Transverse colon (tissue), 4 donors: ENCODE measurements around the gene UBE2D2.
"Not testable (repeated sequence)": the region's sequence is repeated elsewhere in the genome, so short reads cannot be mapped to it uniquely, and the experiment has no call there.

Experiments used
- CTCF ChIP-seq, 5 experiments: fragments of 200-600 bp in 3 of 5; fragments of 450-650 bp in 2 of 5; sonication (generic) in 3 of 5; IDR thresholded peaks; 1 replicate in 2 of 5; 2 replicates in 3 of 5; pipeline ENCODE4 v1.5.1; 2016 to 2017; ENCODE audit warnings: antibody characterized with exemption in 5 of 5, inconsistent platforms in 3 of 5, mild to moderate bottlenecking in 2 of 5, moderate library complexity in 1 of 5
- POLR2A ChIP-seq: fragments of 450-650 bp; IDR thresholded peaks from one replicate; pipeline ENCODE4 v1.6.1; 2016; ENCODE audit warnings: antibody characterized with exemption, mild to moderate bottlenecking, moderate library complexity
- POLR2AphosphoS5 ChIP-seq, 3 donors: sonication (generic); formaldehyde crosslinking; IDR thresholded peaks; one replicate each; pipeline ENCODE4 v1.6.1; 2016; ENCODE audit warnings: antibody characterized with exemption in 3 of 3

DNA sequence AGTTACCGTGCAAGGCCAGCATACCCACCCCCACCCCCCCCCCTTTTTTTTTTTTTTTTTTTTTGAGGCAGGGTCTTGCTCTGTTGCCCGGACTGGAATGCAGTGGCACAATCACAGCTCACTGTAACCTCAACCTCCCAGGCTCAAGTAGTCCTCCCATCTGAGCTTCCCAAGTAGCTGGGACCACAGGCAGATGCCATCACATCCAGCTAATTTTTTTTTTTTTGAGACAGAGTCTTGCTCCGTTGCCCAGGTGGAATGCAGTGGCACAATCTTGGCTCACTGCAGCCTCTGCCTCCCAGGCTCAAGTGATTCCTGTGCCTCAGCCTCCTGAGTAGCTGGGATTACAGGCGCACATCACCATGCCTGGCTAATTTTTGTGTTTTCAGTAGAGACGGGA is 64.3 kb downstream of the UBE2D2 start:
- TF ChIP-seq CTCF (IDR thresholded peaks at IDR 0.05); POLR2A; POLR2AphosphoS5 (IDR thresholded peaks at IDR 0.05): not testable (repeated sequence)
